Psoas muscle (tissue), 8 donors: ENCODE data around the gene LONP2. TPM values are rescaled to one million over a fixed set of nuclear protein-coding genes. Genes with fewer than 3 reads are reported as not detected.
"Not testable (repeated sequence)": the region's sequence is repeated elsewhere in the genome, so short reads cannot be mapped to it uniquely, and the experiment has no call there.

ENCODE experiments used
- ATAC-seq, 4 donors: fragments of 200-7000 bp; cut with Tn5 transposase; one replicate each; pipeline ENCODE4 v1.9.1; 2020; ENCODE audit warnings: moderate library complexity in 3 of 4, mild to moderate bottlenecking in 2 of 4
- DNase-seq, 2 donors: peaks; one replicate each; pipeline ENCODE4 v3.0.0-alpha.2; 2020
- H3K27ac ChIP-seq: fragments of 200-600 bp; one replicate; pipeline ENCODE4 v1.8.0; 2022
- H3K27me3 ChIP-seq, 3 donors: fragments of 200-600 bp in 1 of 3; one replicate each; pipeline versions ENCODE4 v1.6.1 to v1.8.0; 2013 to 2022; ENCODE audit warnings: low read length in 2 of 3, mild to moderate bottlenecking in 2 of 3, moderate library complexity in 1 of 3; ENCODE audit not compliant: insufficient read depth in 3 of 3
- H3K36me3 ChIP-seq, 2 donors: fragments of 200-600 bp in 1 of 2; one replicate each; pipeline versions ENCODE4 v1.6.1 to v1.8.0; 2013 to 2022; ENCODE audit warnings: low read depth in 1 of 2, mild to moderate bottlenecking in 1 of 2, moderate library complexity in 1 of 2; ENCODE audit not compliant: insufficient read depth in 1 of 2
- H3K4me1 ChIP-seq: fragments of 200-600 bp; one replicate; pipeline ENCODE4 v1.8.0; 2022
- H3K4me3 ChIP-seq: fragments of 200-600 bp; one replicate; pipeline ENCODE4 v1.8.0; 2022; ENCODE audit warnings: mild to moderate bottlenecking
- H3K9me3 ChIP-seq: fragments of 200-600 bp; one replicate; pipeline ENCODE4 v1.8.0; 2022
- WGBS, 3 donors: extraction: QIAGEN DNeasy Blood & Tissue Kit; methylation state at CpG; one replicate each; pipeline versions ENCODE4 v1.1.6 to v1.1.7; 2013; 5-methylcytosine and 5-hydroxymethylcytosine counted together
- intact Hi-C, 2 donors: fragments of 100-400 bp; cut with DNase I; formaldehyde crosslinking; loops; one replicate each; pipeline versions ENCODE4 v1.11.0 to v1.14.2; 2022
- polyA plus RNA-seq, 3 donors: library from polyadenylated mRNA; stranded (reverse); fragments of 200-250 nt; gene quantifications; one replicate each; pipeline ENCODE4 v1.2.3, GENCODE V29; 2013
- total RNA-seq, 4 donors: library from RNA; stranded (reverse); fragmentation: NEBNext Ultra II Directional in 2 of 4; extraction: Animal tissue kit (Norgen Biotek cat#: 25700) in 2 of 4; gene quantifications; one replicate each; pipeline versions ENCODE4 v1.2.1 to v1.2.4, GENCODE V29; 2021 to 2023
- TF ChIP-seq, protein P1 (sequence below): fragments of 200-600 bp; IDR thresholded peaks from one replicate; pipeline ENCODE4 v1.8.0; 2022; ENCODE audit warnings: antibody characterized with exemption
- donor health status: healthy with polysubstance abuse.
- donor health status: DM: no; HTN: no; CAD: no; lungs with moderate emphysema.
- donor health status: Bipolar disorder and iron deficiency.
- donor health status: healthy.
- donor health status: DM: yes; HTN: yes; CAD: no.
- donor health status: DM: no; HTN: no; CAD: no.
- donor health status: DM: no; HTN: no; CAD: no.
- donor health status: DM: yes; HTN: yes; CAD: no.

Gene LONP2
- total and polyA plus RNA-seq, 7 donors = 15.2 to 68.0 (median 46.5) TPM

DNA sequence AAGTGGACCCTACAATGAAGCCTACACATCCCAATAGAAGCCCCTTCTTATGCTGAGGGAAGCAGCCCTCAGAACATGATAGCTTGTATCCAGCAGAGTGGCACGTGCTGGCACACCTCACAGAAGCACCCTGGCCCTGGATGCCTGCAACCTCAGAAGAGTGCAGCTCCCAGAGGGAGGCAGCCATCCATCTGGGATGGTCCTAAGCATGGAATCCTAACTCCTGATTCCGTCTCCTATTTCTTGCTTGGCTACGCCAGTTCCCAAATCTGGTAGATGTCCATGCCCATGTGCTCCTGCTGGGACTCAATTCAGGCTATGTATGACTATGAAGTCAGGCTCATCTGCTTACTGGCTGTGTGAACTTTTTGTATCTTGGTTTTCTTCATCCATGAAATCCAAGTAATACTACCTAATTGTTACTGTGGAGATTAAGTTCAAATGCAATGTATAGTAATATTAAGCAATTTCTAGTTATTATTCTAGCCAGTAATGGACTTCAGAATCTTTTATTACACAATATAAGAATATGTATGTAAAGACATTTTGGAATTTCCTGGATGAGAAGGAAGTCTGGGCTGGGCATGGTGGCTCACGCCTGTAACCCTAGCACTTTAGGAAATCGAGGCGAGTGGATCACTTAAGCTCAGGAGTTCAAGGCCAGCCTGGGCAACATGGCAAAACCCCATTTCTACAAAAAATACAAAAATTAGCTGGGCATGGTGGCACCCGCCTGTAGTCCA, 108.7 kb downstream of the LONP2 start:
- TF ChIP-seq, protein P1, sequence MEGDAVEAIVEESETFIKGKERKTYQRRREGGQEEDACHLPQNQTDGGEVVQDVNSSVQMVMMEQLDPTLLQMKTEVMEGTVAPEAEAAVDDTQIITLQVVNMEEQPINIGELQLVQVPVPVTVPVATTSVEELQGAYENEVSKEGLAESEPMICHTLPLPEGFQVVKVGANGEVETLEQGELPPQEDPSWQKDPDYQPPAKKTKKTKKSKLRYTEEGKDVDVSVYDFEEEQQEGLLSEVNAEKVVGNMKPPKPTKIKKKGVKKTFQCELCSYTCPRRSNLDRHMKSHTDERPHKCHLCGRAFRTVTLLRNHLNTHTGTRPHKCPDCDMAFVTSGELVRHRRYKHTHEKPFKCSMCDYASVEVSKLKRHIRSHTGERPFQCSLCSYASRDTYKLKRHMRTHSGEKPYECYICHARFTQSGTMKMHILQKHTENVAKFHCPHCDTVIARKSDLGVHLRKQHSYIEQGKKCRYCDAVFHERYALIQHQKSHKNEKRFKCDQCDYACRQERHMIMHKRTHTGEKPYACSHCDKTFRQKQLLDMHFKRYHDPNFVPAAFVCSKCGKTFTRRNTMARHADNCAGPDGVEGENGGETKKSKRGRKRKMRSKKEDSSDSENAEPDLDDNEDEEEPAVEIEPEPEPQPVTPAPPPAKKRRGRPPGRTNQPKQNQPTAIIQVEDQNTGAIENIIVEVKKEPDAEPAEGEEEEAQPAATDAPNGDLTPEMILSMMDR = no peak
- H3K4me3 ChIP-seq = no peak overlapping the region
- ATAC-seq (peak; percentile 62 to 76 (median 70)), DNase-seq (no peak)
- H3K27ac ChIP-seq = peak overlapping the region; percentile 58
- intact Hi-C loops = loop anchor here (2.0 to 5.0 kb wide), 4 partner anchors 188 to 270 kb away; partner anchors contain the start of gene N4BP1 (in 1 of the 2)
- H3K36me3 ChIP-seq = peaks cover 0 to 72% of the 10 kb centered on the region in 2 donors
- H3K9me3 ChIP-seq = no peaks in the 10 kb centered on the region
- peaks cover 14% of the 10 kb centered on the region for H3K4me1 ChIP-seq
- WGBS, 3 donors = 41 to 62% (median 44%) methylated on average over 7 of the region's 7 CpGs
- no peaks in the 10 kb centered on the region for H3K27me3 ChIP-seq

GRCh38 chr16:48353565-48354163, 109.6 kb downstream of the LONP2 start:
- Histone ChIP-seq H3K36me3 (peaks cover 0 to 70% of the 10 kb centered on the region in 2 donors), H3K9me3 (no peaks in the 10 kb centered on the region), H3K27ac (peak overlapping the region; percentile 58), H3K4me3 (no peak overlapping the region), H3K27me3 (no peaks in the 10 kb centered on the region), H3K4me1 (peaks cover 14% of the 10 kb centered on the region)
- intact Hi-C loops = loop anchor here (2.0 to 5.0 kb wide), 4 partner anchors 187 to 269 kb away; partner anchors contain the start of gene N4BP1 (in 1 of the 2)
- no peak for DNase-seq
- WGBS, 3 donors = 30 to 45% (median 35%) methylated on average over 7 of the region's 7 CpGs
- TF ChIP-seq, protein P1 = peak; percentile 94
- ATAC-seq = peak; percentile 75 to 87 (median 76)

GRCh38 chr16:48354385-48354784, 110.3 kb downstream of the LONP2 start:
- not testable (repeated sequence) for DNase-seq, H3K27me3 ChIP-seq, H3K9me3 ChIP-seq, H3K27ac ChIP-seq, H3K4me3 ChIP-seq, ATAC-seq
- peaks cover 0 to 68% of the 10 kb centered on the region in 2 donors for H3K36me3 ChIP-seq
- 97 to 99% (median 98%) methylated on average over 5 of the region's 5 CpGs for whole genome bisulfite sequencing, 3 donors
- H3K4me1 ChIP-seq = peaks cover 14% of the 10 kb centered on the region
- intact Hi-C loops = loop anchor here in 1 of 2 donors (5.0 kb wide), 1 partner anchor 258 kb away; the partner anchor contains the start of gene N4BP1

DNA sequence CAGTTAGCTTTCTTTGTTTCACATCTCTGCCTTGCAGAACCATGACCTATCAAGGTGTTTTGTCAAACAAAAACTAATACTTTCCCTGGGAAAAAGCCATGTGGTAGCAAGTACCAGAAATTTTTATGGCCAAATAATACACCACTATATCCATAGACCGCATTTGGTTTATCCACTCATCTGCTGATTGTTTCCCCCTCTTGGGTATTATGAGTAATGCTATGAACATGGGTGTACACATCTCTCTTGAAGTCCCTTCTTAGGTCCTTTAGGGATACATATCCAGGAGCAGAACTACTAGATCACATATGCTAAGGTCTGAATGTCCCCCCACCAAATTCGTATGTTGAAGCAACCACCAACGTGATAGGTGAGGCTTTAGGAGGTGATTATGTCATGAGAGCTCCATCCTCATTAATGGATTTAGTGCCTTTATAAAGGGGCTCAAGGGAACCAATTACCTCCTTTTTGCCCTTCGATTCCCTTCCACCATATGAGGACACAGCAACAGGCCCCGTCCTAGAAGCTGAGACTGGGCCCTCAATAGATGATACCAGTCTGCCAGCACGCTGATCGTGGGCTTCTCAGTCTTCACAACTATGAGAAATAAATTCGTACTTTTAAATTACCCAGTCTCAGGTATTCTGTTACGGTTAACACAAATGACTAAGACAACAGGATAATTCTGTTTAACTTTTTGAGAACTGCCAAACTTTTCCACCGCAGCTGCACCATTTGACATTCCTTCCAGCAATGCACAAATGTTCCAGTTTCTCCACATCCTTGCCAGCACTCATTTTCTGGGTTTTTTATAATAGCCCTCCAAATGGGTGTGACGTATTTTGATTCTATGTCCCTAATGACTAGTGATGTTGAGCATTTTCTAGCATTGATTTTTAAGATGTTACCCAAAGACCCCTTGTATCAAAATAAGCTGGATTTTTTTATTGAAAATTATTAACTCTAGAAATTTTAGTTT, 111.1 kb downstream of the LONP2 start:
- ATAC-seq (no peak), DNase-seq (no peak)
- WGBS, 3 donors = 61 to 75% (median 68%) methylated on average over 11 of the region's 11 CpGs
- H3K4me1 ChIP-seq = peaks cover 18% of the 10 kb centered on the region
- no peaks in the 10 kb centered on the region for H3K27me3 ChIP-seq
- TF ChIP-seq, protein P1 = no peak
- no peak overlapping the region for H3K4me3 ChIP-seq
- peak overlapping the region; percentile 9 for H3K27ac ChIP-seq
- intact Hi-C loops = loop anchor here in 1 of 2 donors (5.0 kb wide), 1 partner anchor 257 kb away; the partner anchor contains the start of gene N4BP1
- H3K36me3 ChIP-seq = peaks cover 0 to 61% of the 10 kb centered on the region in 2 donors
- H3K9me3 ChIP-seq = no peaks in the 10 kb centered on the region
